ENCODE data around the gene AJAP1.
"Not testable (repeated sequence)": the region's sequence is repeated elsewhere in the genome, so short reads cannot be mapped to it uniquely, and the experiment has no call there.

The AJAP1 gene

DNA sequence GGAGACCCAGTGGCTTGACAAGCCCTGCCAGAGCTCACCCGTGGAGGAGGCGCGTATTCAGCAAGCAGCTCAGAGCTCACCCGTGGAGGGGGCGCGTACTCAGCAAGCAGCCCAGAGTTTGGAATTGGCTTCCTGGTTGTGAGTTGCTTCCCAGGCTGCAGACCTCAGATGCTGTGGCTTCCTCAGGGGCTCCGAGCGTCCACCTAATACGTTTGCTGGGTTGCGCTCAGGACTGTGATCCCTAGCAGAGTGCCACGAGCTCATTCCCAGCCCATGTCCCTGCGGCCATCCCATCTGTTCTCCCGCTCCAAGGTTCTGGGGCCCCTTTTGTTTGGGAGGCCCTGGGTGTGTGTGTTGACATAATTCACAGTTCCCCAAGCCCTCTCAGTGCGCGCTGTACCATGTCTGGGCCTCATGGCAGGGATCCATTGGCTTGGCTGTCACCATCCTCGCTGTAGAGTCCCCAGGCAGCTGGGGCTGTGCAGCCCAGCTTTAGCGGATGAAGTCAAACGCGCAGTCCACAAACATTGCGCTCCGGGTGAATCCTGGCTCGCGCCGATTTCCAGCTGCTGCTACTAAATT is 3.6 kb downstream of the AJAP1 start:
- no peak for DNase-seq (ENCODE audit: low read depth)

DNA sequence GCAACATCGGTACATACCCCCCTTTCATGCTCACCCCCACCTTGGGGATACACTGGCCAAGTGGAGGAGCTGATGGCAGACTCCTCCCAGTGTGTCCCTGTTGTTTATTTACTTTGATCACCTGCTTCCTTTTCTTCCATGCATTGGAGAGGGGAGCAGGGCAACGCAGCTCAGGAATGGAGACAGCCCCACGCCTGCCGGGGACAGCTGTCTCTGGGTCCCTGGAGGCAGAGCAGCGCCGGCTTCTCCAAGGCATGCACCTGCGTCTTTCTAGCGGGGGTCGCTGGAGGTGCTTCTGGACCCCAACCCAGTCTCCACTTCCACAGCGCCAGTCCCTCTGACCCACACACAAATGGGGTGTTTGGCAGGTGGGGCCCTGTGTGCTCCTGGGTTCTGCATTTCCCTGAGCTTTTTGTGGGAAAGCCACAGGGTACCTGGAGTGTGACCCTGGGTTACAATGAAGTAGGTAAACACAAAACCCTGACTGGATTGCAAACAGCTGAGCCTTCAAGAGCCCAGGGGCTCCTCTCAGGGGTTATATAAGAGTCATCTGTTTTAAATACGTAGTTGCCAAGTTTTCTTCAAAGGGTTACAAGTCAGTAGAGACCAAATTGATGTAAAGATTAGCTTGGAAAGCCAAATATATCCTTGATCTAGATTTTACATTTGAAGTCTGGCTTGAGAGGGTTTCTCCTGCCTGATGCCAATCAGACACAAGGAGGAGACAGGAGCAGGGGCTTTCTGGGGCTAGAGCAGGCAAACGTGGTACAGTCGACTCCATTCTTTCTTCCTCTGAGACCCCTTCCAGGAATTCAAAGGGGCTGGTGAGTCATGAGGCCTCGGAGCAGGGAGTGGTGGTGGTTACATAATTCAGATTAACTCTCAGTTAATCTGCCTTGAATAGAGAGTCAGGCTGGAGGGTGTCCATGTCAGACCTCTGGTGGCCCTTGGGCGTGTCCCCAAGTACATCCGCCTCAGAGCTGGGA is 4.5 kb downstream of the AJAP1 start:
- DNase-seq (ENCODE audit: low read depth), result no peak

DNA sequence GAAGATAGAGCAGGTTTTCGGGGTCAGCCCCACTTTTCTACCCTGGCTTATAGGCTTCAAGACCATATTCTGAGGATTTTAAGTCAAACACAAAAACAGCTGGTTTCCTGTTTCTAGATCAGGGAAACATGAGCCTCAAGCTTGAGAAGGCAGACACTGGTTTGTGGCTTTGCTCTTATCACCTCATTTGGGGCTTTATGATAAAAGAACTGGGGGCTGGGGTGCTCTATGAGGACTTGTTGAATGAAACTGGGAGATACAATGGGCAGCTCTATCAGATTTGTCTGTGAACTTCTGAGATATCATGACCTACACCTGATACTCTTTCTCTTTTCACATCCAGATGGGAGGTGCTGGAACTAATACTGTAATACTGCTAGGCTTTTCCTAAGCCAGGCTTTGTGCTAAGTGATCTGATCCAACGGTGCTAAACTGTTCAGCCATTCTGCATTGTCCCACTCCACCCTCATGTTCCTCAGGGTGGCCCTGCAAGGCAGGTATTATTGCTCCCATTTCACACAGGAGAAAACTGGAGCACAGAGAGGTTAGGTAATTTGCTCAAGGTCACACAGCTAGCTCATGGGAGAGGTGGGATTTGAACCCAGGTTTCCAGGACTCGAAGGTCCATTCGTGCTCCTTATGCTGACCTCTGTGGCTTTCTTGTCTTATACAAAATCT is 6.6 kb downstream of the AJAP1 start:
- no peak for DNase-seq (ENCODE audit: low read depth)

DNA sequence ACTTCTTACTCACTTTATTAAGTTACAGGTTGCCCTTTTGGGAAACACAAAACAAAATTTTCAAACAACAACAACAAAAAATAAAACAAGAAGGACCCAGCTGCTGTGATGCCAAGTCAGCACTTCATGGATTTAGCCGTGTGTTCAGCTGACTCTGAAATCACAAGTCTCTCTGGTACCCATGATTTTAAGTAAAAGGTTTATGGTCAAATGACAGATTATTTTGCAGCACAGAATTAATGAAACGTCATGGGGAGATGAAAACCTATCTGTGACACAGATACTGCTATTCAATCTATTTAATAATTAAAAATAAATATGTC is 7.1 kb downstream of the AJAP1 start:
- no peak for DNase-seq (ENCODE audit: low read depth)

DNA sequence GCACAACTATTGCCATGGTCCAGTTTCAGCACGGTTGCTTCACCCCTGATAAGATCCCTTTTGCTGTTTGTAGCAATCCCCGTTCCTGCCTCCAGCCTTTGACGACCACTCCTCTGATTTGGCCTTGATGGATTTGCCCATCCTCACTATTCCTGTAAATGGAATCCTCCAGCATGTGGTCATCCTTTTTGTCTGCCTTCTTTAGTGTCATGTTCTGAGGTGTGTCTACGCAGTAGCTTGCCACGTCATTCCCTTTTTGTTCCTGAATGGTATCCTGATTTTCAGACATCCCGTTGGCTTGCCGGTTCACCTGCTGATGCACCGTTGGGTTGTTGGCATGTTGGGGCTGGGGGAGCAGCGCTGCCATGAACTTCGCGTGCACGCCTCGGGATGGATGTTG is 7.8 kb downstream of the AJAP1 start:
- DNase-seq (ENCODE audit: low read depth), result no peak

DNA sequence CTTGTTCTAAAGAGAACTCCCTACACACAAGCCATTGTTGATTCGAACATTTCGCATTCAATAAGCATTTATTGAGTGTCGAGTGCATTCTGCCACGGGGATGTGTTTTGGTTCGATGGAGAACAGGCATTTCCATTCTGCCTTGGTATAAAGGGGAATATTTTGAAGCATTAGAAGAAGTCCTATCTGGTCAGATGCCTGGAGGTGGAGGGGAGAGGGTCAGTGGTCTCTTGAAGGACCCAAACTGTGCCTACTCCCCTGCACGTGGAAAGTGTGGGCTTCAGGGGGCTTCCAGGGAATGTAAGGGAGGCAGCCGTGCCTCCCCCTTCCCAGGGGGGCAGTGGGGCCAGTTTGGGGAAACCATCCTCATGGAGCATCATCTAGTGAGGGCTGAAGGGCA is 8.3 kb downstream of the AJAP1 start:
- no peak for DNase-seq (ENCODE audit: low read depth)

DNA sequence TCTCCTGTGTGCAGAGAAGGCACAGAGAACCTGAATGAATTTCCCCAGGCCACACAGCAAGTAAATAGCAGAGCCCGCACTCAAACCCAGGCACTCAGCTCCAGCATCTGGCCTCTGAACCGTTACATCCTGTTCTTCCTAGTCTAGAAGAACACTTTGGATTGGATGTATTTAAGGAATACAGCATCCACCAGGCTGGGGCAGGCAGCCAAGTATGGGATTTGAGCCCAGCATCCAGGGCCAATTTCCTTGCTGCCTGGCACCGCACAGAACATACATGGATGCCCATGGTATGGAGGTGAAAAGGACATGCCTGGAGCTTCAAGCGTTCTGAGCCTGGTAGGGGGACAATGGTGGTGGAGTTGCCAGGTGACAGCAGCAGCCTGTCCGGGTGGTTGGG is 9.7 kb downstream of the AJAP1 start:
- no peak for DNase-seq (ENCODE audit: low read depth)

DNA sequence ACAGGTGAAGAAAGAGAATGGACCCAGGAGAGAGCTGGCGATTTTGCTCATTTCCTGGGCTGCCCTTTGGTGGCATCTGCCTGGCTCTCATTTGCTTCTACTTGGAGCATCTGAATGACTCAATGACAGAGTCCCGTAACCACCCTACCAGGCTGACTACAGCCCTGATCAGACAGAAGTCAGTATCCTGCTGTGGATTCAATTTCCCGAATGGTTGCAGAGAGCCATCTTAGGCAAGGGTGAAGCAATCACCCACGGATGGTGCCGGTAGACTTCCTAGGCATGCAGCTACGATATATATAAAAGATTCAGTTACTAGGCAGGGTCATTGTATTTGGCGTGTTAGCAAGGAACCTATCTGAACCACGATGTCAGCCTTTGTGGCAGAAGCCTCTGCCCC is 10.2 kb downstream of the AJAP1 start:
- DNase-seq (ENCODE audit: low read depth), result no peak

DNA sequence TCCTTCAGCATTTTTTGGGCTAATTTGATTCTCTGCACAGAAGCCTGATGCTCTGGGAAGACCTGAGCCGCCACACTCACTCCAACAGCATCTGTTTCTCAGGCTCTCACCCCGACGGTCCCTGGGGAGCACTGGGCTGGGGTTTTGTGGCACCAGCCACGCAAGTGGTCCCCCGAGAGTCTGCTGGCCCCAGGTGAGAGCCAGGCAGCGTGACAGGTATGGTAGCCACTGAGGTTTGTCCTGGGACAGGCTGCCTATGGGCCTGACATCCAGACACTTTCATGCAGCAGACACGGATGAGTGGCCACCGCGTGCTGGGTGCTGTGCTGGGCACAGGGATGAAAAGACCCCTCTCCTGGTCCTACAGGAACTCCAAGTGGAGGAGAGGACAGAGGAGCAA is 11.0 kb downstream of the AJAP1 start:
- no peak for DNase-seq (ENCODE audit: low read depth)

DNA sequence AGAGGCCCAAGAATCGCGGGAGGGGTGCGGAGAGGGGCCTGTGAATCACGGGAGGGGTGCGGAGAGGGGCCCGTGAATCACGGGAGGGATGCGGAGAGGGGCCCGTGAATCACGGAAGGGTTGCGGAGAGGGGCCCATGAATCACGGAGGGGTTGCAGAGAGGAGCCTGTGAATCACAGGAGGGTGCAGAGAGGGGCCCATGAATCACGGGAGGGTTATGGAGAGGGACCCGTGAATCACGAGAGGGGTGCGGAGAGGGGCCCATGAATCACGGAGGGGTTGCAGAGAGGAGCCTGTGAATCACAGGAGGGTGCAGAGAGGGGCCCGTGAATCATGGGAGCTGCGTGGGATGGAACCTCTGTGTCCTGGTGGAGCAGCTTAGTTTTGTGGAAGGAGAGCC is 12.3 kb downstream of the AJAP1 start:
- DNase-seq (ENCODE audit: low read depth), result not testable (repeated sequence)

DNA sequence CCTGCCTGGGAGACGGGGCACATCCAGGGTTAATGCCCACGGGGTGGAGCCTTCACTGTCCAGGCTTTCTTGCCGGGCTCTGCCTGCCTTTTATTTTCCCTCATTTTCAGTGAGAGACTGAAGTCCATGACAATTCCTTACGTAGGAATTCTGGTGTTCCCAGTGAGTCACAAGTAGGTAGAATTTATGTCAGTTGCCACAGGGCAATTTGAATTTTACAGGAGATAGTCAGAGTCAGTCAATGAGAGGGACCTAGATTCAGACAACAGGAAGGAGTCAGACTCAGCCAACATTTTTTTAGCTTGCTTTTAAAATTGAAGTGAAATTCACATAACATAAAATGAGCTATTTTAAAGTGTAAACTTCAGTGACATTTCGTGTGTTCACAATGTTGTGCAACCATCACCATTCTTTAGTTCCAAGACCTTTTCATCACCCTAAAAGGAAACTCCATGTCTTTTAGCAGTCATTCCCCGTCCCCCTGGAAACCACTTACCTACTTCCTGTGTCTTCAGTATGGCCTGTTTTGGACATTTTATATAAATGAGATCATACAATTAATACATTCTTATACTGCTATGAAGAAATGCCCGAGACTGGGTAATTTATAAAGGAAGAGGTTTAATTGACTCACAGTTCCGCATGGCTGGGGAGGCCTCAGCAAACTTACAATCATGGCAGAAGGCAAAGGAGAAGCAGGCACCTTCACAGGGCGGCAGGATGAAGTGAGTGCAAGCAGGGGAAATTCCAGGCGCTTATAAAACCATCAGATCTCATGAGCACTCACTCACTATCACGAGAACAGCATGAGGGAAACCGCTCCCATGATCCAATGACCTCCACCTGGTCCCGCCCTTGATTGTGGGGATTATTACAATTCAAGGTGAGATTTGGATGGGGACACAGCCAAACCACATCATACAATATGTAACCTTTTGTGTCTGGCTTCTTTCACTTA is 14.6 kb downstream of the AJAP1 start:
- DNase-seq (ENCODE audit: low read depth), result no peak

DNA sequence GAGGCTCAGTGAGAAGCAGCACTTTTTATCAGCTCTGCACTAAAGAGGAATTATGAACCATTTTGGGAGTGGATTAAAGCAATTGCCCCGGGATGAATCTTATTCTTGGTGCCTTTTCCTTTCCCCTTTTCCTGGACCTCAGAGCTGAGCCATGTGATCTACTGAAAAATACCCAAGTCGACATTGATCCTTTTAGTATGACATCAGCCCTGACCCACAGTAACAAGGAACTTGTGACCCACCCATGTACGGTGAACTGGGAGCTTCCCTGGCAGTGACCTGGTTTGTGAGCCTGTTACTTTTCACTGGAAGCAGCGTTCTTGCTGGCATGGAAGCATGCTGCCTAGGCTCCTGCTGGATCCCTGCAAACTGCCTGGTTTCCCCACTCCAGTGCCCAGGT is 15.9 kb downstream of the AJAP1 start:
- no peak for DNase-seq (ENCODE audit: low read depth)

DNA sequence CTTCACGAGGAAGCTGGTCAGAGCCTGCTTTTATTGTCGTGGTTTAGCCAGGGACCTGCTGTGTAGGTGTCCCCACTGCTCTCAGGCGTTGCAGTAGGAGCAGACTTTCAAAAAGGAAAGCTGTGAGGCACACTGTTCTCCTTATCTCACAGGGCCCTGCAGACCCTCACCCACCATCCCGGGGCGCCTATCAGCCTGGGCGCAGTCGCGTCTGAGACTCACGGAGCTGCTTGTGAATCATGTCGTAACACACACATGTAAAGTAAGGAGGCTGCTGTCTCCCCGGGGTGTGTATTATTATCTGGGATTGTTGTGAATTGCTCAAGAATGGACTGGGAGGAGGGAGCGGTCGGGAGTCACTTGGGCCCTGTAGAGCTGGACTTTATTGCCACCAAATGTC is 17.4 kb downstream of the AJAP1 start:
- DNase-seq (ENCODE audit: low read depth), result no peak

DNA sequence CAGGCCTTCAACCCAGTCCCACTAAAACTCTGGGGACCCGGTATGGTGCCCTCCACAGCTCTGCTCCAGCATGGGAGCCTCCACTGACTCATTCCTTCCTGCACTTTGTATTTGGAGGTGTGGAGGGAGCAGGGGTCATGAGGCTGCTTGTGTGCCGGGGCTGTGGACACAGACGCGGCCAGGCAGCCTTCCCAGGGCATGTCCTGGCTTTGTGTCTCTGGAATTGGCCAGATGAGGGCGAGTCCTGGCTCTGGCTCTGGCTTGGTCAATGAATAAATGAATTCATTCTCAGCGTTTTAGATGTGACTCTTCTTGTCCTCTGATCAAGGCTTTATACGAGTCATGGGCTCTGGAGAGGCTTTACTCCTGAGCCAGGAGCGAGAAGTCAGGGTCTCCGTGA is 19.1 kb downstream of the AJAP1 start:
- DNase-seq (ENCODE audit: low read depth), result no peak

DNA sequence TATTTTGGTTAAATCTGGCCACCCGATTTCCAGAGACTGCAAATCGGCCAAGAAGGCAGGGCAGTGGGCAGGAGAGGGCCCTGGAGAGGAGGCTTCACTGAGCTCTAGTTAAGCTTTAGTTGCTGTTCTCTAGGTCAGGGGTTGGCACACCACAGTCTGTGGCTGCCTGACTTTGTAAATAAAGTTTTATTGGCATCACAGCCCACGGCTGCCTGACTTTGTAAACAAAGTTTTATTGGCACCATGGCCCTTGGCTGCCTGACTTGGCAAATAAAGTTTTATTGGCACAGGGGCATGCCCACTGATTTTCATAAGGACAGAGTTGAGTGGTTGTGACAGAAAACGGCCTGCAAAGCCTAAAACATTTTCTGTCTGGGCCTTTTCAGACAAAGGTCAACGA is 19.7 kb downstream of the AJAP1 start:
- DNase-seq (ENCODE audit: low read depth), result no peak

DNA sequence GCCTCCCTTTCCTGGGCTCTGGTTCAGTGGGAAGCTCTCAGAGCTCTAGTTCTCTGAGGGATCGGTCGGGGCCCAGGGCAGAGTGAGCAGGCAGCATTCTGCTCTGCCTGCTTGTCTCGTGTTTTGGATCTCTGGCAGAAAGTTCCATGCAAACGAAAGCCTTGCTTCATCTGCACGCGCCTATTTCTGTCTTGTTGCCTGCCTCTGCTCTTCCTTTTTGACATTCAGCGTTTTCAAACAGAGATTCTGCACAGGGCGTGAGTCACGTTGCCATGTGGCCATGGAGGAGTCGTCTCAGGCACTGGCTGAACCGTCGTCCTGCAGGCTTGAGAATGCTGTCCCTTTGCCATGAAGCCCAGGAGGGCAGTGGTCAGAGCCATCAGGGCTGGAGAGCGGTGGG is 20.3 kb downstream of the AJAP1 start:
- no peak for DNase-seq (ENCODE audit: low read depth)

DNA sequence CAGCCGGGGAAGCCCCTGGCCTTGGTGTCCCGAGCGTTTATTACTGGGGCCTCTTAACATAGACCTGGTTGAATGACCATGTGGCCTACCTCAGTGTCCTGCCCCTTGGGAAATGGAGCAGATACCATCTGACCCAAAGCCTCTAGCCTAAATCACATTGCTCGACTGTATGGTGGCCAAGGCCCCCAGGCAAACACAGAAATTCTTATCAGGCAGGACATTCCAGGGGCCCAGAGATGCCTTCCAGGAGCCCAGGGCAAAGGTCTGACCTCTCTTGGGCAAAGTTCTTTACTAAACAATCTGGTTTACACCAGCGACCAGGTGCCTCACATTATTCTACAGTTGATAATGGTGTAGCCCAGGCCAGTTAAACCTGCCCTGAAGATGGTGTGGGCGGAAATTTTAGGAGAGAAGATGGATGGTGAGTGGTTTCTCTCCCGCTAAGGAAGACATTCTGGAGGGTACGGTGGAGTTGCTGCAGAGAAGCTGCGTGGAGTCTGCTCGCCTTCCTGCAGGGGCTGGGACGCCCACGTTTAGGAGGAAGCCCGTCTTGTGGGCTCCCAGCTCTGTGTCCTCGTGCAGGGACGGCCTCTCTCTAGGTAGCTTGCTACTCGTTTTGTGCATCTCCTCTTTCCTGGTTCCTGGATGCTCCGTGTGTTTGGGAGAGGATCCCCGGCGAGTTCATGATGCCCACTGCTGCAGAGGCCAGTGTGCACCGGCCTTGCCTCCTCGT is 21.2 kb downstream of the AJAP1 start:
- no peak for DNase-seq (ENCODE audit: low read depth)

DNA sequence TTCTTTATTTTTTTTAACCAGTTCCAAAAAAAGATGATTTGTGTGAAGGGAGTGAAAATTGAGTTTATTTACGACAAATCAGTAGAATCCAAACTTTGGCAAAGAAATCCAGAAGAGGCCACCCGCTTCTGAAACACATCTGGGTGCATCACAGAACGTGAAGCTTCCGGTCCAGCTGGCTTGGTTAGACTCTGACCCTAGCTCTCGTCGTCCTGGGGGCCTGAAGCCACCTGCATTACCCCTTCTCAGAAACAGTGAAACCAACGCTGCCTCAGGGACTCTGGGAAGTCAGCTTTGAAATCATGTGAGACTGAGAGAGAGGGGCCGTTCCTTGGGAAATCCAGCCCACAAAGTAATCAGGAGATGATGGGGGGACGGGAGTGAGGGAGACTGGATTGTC is 21.8 kb downstream of the AJAP1 start:
- DNase-seq (ENCODE audit: low read depth), result no peak

DNA sequence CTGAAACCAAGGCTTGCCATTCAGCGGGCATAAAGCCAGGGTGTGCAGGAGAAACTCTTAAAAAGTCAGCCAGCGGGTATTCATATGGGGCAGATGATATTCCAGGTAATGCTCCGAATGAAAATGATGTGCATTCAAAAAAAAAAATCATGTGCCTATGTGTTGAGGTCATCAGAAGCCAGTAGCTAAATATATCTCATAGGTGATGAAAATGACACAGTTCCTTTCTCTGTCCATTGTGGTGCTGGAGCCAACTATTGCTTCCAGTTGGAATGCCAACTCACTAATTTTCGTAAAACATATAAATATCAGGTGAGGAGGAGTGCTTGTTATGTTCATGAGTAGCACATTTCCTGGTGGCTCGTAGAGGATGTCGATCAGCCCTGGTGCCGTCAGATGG is 23.2 kb downstream of the AJAP1 start:
- no peak for DNase-seq (ENCODE audit: low read depth)

DNA sequence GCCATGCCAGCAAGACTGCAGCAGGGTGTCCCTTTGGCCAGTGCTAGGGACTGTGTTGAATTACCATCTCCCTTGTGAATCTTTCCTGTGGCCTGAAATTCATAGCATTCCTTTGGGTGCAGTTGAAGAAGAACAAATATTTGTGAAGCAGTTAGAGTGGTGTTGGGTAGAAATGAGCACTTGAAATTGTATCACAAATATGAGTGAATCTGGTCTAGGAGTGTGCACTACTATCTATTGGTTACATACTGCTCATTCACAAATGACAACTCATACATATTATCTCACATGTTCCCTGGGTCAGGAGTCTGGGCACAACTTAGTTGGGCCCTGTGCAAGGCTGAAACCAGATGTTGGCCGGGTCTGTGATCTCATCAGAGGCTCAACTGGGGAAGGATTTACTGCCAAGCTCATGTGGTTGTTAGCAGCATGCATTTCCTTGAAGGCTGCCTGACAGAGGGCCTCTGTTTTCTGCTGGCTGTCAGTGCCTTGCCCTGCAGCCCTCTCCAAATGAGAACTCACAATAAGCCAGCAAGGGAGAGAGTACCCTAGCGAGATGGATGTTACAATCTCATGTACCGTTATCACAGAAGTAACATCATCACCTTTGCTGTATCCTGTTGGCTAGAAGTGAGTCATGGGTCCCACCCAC is 23.8 kb downstream of the AJAP1 start:
- DNase-seq (ENCODE audit: low read depth), result no peak

DNA sequence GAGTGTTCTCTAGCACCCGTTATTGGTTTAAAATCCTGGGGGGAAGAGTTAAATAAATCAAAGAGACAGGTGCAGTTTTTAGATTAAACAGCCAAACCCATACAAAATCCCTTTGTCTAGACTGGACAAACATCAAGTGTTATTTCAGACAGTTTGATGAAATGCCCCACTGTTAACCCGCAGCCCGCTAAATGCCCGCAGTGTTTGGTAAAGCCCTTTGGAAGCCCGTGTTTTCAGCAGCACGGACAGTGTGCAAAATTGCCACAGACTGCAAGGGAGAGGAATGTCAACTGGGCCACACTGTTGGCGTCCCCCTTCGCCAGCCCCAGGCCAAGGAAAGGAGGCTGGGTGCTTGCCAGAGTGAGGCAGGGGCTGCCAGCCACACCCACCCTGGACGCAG is 26.6 kb downstream of the AJAP1 start:
- DNase-seq (ENCODE audit: low read depth), result no peak

Measured in stimulated activated CD8-positive, alpha-beta memory T cell treated with anti-CD3 and anti-CD28 coated beads, Interleukin-7, amount 100 ng/mL, for 24 hours (primary cell).